Neural cell (in vitro differentiated cells): Measurements from ENCODE around the gene ZMYM2.

Experiments
- CTCF ChIP-seq: fragments of 450-650 bp; IDR thresholded peaks from 2 replicates; pipeline ENCODE4 v1.5.1; 2014; ENCODE audit warnings: antibody characterized with exemption, mild to moderate bottlenecking, moderate library complexity; ENCODE audit not compliant: poor library complexity, severe bottlenecking
- EZH2 ChIP-seq: fragments of 200-600, 300-800 bp; shearing (Covaris generic), sonication (generic); IDR thresholded peaks from 2 replicates; pipeline ENCODE4 v1.6.1; 2014; ENCODE audit warnings: antibody characterized with exemption, low read length, borderline replicate concordance, mild to moderate bottlenecking; ENCODE audit not compliant: insufficient read depth, poor library complexity, severe bottlenecking
- POLR2AphosphoS5 ChIP-seq: IDR thresholded peaks from 2 replicates; pipeline ENCODE4 v1.6.1; 2012
- REST ChIP-seq: IDR thresholded peaks from 2 replicates; pipeline ENCODE4 v1.6.1; 2012; ENCODE audit warnings: borderline replicate concordance
- SMC3 ChIP-seq: fragments of 450-650 bp; conservative IDR thresholded peaks from 2 replicates; pipeline ENCODE4 v1.6.1; 2014; ENCODE audit warnings: antibody characterized with exemption, mild to moderate bottlenecking, moderate library complexity; ENCODE audit not compliant: poor library complexity
- TAF1 ChIP-seq: IDR thresholded peaks from 2 replicates; pipeline ENCODE4 v1.6.1; 2012; ENCODE audit warnings: low read depth

- TF ChIP-seq CTCF (no peak), POLR2AphosphoS5 (no peak), TAF1 (no peak), EZH2 (no peak), SMC3 (no peak), REST (no peak)
Measured at GRCh38 chr13:19950374-19950773, 8.2 kb upstream of the ZMYM2 start.
